Measurements from ENCODE around the gene PDK1.

DNA sequence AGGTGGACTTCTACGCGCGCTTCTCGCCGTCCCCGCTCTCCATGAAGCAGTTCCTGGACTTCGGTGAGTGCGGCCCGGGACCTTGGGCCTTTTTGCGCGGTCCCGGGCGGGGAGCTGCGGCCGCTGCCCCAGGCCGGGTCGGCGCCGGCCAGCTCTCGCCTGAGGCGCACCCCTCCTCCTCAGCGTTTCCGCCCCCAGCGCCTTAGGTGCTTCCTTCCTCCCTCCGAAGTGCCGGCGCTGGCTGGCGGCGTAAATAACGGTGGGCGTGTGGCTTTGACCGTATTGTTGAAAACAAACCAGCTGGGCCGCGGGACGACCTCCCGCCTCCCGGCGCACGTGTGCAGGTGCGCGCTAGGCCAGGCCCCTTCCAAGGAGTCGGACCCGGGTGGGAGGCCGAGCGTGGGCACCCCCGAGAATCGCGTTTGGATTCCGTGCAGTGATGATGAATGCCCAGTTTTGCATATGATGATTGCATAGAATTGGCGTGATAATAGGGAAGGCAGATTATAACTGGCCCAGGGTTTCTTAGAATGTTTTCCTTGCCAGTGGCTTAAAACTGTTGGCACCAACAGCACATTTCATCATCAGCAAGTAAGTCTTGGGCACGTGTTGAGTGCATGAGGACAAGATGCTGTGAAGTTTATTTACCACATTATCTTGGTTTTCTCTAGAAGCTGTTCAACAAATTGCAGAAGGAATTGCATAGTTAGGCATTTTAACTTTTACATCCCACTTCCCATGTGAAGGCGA, 569 bp downstream of the PDK1 start:
- no peak for TF ChIP-seq POLR2A (IDR thresholded peaks at IDR 0.05)
- TF ChIP-seq CTCF (IDR thresholded peaks at IDR 0.05), result no peak
